Left cardiac atrium (tissue), 4 donors: ENCODE data around the gene PLBD2. TPM values are rescaled to one million over a fixed set of nuclear protein-coding genes. Genes with fewer than 3 reads are reported as not detected.

ENCODE experiments used
- ATAC-seq, 2 donors: fragments of 200-7000 bp; cut with Tn5 transposase; one replicate each; pipeline ENCODE4 v1.9.1; 2020; ENCODE audit warnings: mild to moderate bottlenecking in 2 of 2, moderate library complexity in 2 of 2
- DNase-seq: peaks from one replicate; pipeline ENCODE4 v3.0.0-alpha.2; 2020
- intact Hi-C, 2 donors: fragments of 100-400 bp; cut with DNase I; formaldehyde crosslinking; loops; one replicate each; pipeline versions ENCODE4 v1.14.1 to v1.15.1; 2022 to 2023
- total RNA-seq, 2 donors: library from RNA; stranded (reverse); fragmentation: NEBNext Ultra II Directional; extraction: Animal tissue kit (Norgen Biotek cat#: 25700); gene quantifications; one replicate each; pipeline ENCODE4 v1.2.1, GENCODE V29; 2021
- donor health status: DM: no; HTN: yes; CAD: no.
- donor health status: DM: no; HTN: yes; CAD: no; lungs with severe emphysema.
- donor health status: DM: yes; HTN: yes; CAD: no.
- donor health status: Dilated cardiomyopathy.

Gene PLBD2
- total RNA-seq, 2 donors from 2014 or later, result 47.5 to 48.7 TPM

- intact Hi-C loops, result loop anchor here (5.0 to 10.0 kb wide), 3 partner anchors 111 to 229 kb away; no protein-coding TSS in a partner anchor
- ATAC-seq (no peak), DNase-seq (no peak)
Measured at GRCh38 chr12:113425960-113426453, 67.6 kb downstream of the PLBD2 start.

- ATAC-seq (no peak), DNase-seq (no peak)
- intact Hi-C loops, result loop anchor here (5.0 to 10.0 kb wide), 3 partner anchors 113 to 231 kb away; no protein-coding TSS in a partner anchor
Measured at GRCh38 chr12:113427882-113428281, 69.5 kb downstream of the PLBD2 start.

GRCh38 chr12:113428482-113428881 is 70.1 kb downstream of the PLBD2 start:
- no peak for ATAC-seq
- DNase-seq, result no peak
- intact Hi-C loops, result loop anchor here (5.0 to 10.0 kb wide), 3 partner anchors 114 to 231 kb away; no protein-coding TSS in a partner anchor

- no peak for ATAC-seq
- DNase-seq, result no peak
- intact Hi-C loops, result no loop called here
Measured at GRCh38 chr12:113432986-113433385, 74.6 kb downstream of the PLBD2 start.

GRCh38 chr12:113435367-113435766 is 77.0 kb downstream of the PLBD2 start:
- ATAC-seq (no peak), DNase-seq (no peak)
- intact Hi-C loops, result loop anchor here in 1 of 2 donors (5.0 kb wide), 1 partner anchor 477 kb away; no protein-coding TSS in a partner anchor

GRCh38 chr12:113436586-113436985 is 78.2 kb downstream of the PLBD2 start:
- ATAC-seq, result no peak
- intact Hi-C loops, result loop anchor here in 1 of 2 donors (5.0 kb wide), 1 partner anchor 476 kb away; no protein-coding TSS in a partner anchor
- no peak for DNase-seq

- intact Hi-C loops, result loop anchor here in 1 of 2 donors (5.0 kb wide), 1 partner anchor 475 kb away; no protein-coding TSS in a partner anchor
- DNase-seq (no peak), ATAC-seq (no peak)
Measured at GRCh38 chr12:113436993-113437728, 78.8 kb downstream of the PLBD2 start.

GRCh38 chr12:113437729-113438100 is 79.3 kb downstream of the PLBD2 start:
- no peak for DNase-seq
- no peak for ATAC-seq
- intact Hi-C loops, result loop anchor here in 1 of 2 donors (5.0 kb wide), 1 partner anchor 475 kb away; no protein-coding TSS in a partner anchor

- intact Hi-C loops, result loop anchor here in 1 of 2 donors (5.0 kb wide), 1 partner anchor 474 kb away; no protein-coding TSS in a partner anchor
- ATAC-seq (no peak), DNase-seq (no peak)
Measured at GRCh38 chr12:113438523-113439300, 80.3 kb downstream of the PLBD2 start.

- no peak for DNase-seq
- no peak for ATAC-seq
- intact Hi-C loops, result loop anchor here in 1 of 2 donors (5.0 kb wide), 1 partner anchor 473 kb away; no protein-coding TSS in a partner anchor
Measured at GRCh38 chr12:113439301-113439597, 80.9 kb downstream of the PLBD2 start.

- no peak for DNase-seq
- peak; percentile 37 to 47 for ATAC-seq
- intact Hi-C loops, result loop anchor here in 1 of 2 donors (5.0 kb wide), 1 partner anchor 473 kb away; no protein-coding TSS in a partner anchor
Measured at GRCh38 chr12:113439606-113440030, 81.2 kb downstream of the PLBD2 start.

GRCh38 chr12:113440336-113440735 is 81.9 kb downstream of the PLBD2 start:
- no peak for ATAC-seq
- intact Hi-C loops, result no loop called here
- DNase-seq, result no peak

Other genes starting within 250 kb of the PLBD2 start
- not detected for gene RASAL1, start 222.8 kb upstream of the PLBD2 start, total RNA-seq
- gene CFAP73, start 208.9 kb upstream of the PLBD2 start, total RNA-seq, result not detected
- gene DDX54, start 173.1 kb upstream of the PLBD2 start, total RNA-seq, result 10 to 100 TPM; 32.4 to 39.4 TPM
- 10 to 100 TPM; 10.8 to 13.0 TPM for gene RITA1, start 172.9 kb upstream of the PLBD2 start, total RNA-seq
- gene TPCN1, start 137.1 kb upstream of the PLBD2 start, total RNA-seq, result 10 to 100 TPM; 66.1 to 80.6 TPM
- gene SLC8B1, start 23.5 kb upstream of the PLBD2 start, total RNA-seq, result 10 to 100 TPM; 14.0 to 15.2 TPM
- under 1 TPM; 0.24 to 0.31 TPM for gene SDS, start 45.3 kb downstream of the PLBD2 start, total RNA-seq
- gene SDSL, start 63.8 kb downstream of the PLBD2 start, total RNA-seq, result 1 to 10 TPM; 4.2 to 7.0 TPM
- gene LHX5, start 113.3 kb downstream of the PLBD2 start, total RNA-seq, result not detected